PC-9 (cell line): ENCODE measurements around the gene OXCT1. TPM values are rescaled to one million over a fixed set of nuclear protein-coding genes. Genes with fewer than 3 reads are reported as not detected.

Experiments
- BruUV-seq: library from RNA; stranded (reverse); fragments of 400-500 nt; replicated peaks from 2 replicates; lab custom pipeline; 2021; lab: Mats Ljungman, UMichigan
- CTCF ChIA-PET: fragments of 300-600 bp; sonication (Branson Sonifier 250); formaldehyde crosslinking; loops from one replicate; lab custom pipeline; 2022; ENCODE audit warnings: antibody characterized with exemption; lab: Charles Lee
- POLR2A ChIA-PET: fragments of 300-600 bp; sonication (Branson Sonifier 250); formaldehyde crosslinking; loops from one replicate; lab custom pipeline; 2022; ENCODE audit warnings: antibody characterized with exemption; ENCODE audit not compliant: unreplicated experiment; lab: Charles Lee
- DNase-seq, 2 experiments: peaks; one replicate each; pipeline versions ENCODE4 v3.0.0 to v3.0.0-alpha.2; 2015 to 2022; ENCODE audit warnings: mixed read lengths in 1 of 2
- H2AFZ ChIP-seq: fragments of 200-600 bp; sonication (generic); 2 replicates; pipeline ENCODE4 v1.8.1; 2017; ENCODE audit warnings: antibody characterized with exemption
- H3F3A ChIP-seq: fragments of 200-600 bp; sonication (generic); 2 replicates; pipeline ENCODE4 v1.8.1; 2017; ENCODE audit warnings: antibody characterized with exemption, mild to moderate bottlenecking, low read depth; ENCODE audit not compliant: insufficient read depth
- H3K27ac ChIP-seq: fragments of 200-600 bp; sonication (generic); 2 replicates; pipeline ENCODE4 v1.6.1; 2016; ENCODE audit warnings: mixed run types
- H3K27me3 ChIP-seq: fragments of 200-600 bp; sonication (generic); 2 replicates; pipeline ENCODE4 v1.6.1; 2016; ENCODE audit warnings: low read depth, mixed run types; ENCODE audit not compliant: insufficient read depth
- H3K36me3 ChIP-seq: fragments of 200-600 bp; sonication (generic); 2 replicates; pipeline ENCODE4 v1.6.1; 2016; ENCODE audit warnings: low read depth, mixed run types
- H3K4me1 ChIP-seq: fragments of 200-600 bp; sonication (generic); replicated peaks from 2 replicates; pipeline ENCODE4 v1.6.1; 2016; ENCODE audit warnings: mixed run types; ENCODE audit not compliant: insufficient read depth
- H3K4me2 ChIP-seq: fragments of 200-600 bp; sonication (generic); 2 replicates; pipeline ENCODE4 v1.6.1; 2017; ENCODE audit warnings: mixed run types
- H3K4me3 ChIP-seq: fragments of 200-600 bp; sonication (generic); 2 replicates; pipeline ENCODE4 v1.6.1; 2016; ENCODE audit warnings: mixed run types
- H3K79me2 ChIP-seq: fragments of 200-600 bp; sonication (generic); 2 replicates; pipeline ENCODE4 v1.6.1; 2017; ENCODE audit warnings: low read depth, mixed run types
- H3K9me2 ChIP-seq: fragments of 200-600 bp; sonication (generic); 2 replicates; pipeline ENCODE4 v1.8.1; 2017; ENCODE audit warnings: mild to moderate bottlenecking; ENCODE audit not compliant: insufficient read depth
- H3K9me3 ChIP-seq: fragments of 200-600 bp; sonication (generic); 2 replicates; pipeline ENCODE4 v1.8.1; 2016; ENCODE audit warnings: low read depth; ENCODE audit not compliant: insufficient read depth
- H4K20me1 ChIP-seq: fragments of 200-600 bp; sonication (generic); 2 replicates; pipeline ENCODE4 v1.8.1; 2017; ENCODE audit not compliant: insufficient read depth
- CTCF ChIP-seq: fragments of 200-600 bp; sonication (generic); conservative IDR thresholded peaks from 2 replicates; pipeline ENCODE4 v1.6.1; 2017; ENCODE audit warnings: mixed run types, antibody characterized with exemption, mild to moderate bottlenecking, moderate library complexity
- EZH2 ChIP-seq: fragments of 200-600 bp; sonication (generic); IDR thresholded peaks from 2 replicates; pipeline ENCODE4 v1.8.0; 2017; ENCODE audit warnings: antibody characterized with exemption, low read depth
- intact Hi-C: fragments of 100-400 bp; cut with micrococcal nuclease; formaldehyde crosslinking; loops from one replicate; pipeline ENCODE4 v1.10.0; 2022; ENCODE audit not compliant: unreplicated experiment
- total RNA-seq: library from RNA; stranded (reverse); gene quantifications from 2 replicates; pipeline ENCODE4 v1.2.3, GENCODE V29; 2021

Gene OXCT1
- total RNA-seq, 1 experiment from 2014 or later = 29.7 TPM

GRCh38 chr5:41908374-41909079 lies 38.3 kb upstream of the OXCT1 start:
- TF ChIP-seq EZH2 (no peak), CTCF (no peak)
- intact Hi-C loops = loop anchor here (10.0 kb wide), 2 partner anchors 1154 to 1216 kb away; partner anchors contain the start of genes TTC33 and ZNF131
- no peaks in the 10 kb centered on the region for H3K9me2 ChIP-seq
- CTCF ChIA-PET = interaction anchor here (0.8 kb wide), 1 partner anchor 148 kb away, joined by 3 read pairs; no protein-coding TSS in a partner anchor
- H3K27ac ChIP-seq = no peak overlapping the region
- H3K4me3 ChIP-seq = no peak overlapping the region
- H3K9me3 ChIP-seq = no peaks in the 10 kb centered on the region
- no TSS peak for BruUV-seq
- peaks cover 27% of the 10 kb centered on the region for H3K79me2 ChIP-seq
- H3K4me1 ChIP-seq = peaks cover 13% of the 10 kb centered on the region
- H4K20me1 ChIP-seq = no peaks in the 10 kb centered on the region
- peaks cover 62% of the 10 kb centered on the region for H3K36me3 ChIP-seq
- no peaks in the 10 kb centered on the region; the same call in 1 of the 2 replicates for H3F3A ChIP-seq
- H3K4me2 ChIP-seq = no peak overlapping the region
- no peaks in the 10 kb centered on the region for H3K27me3 ChIP-seq
- POLR2A ChIA-PET = no interaction called here
- no peak overlapping the region for H2AFZ ChIP-seq
- no peak for DNase-seq

- DNase-seq = no peak
- no peaks in the 10 kb centered on the region; the same call in 1 of the 2 replicates for H3F3A ChIP-seq
- ChIA-PET CTCF (no interaction called here), POLR2A (no interaction called here)
- H3K9me3 ChIP-seq = no peaks in the 10 kb centered on the region
- H3K4me1 ChIP-seq = peaks cover 16% of the 10 kb centered on the region
- H3K4me3 ChIP-seq = no peak overlapping the region
- no peak for TF ChIP-seq CTCF
- TF ChIP-seq EZH2 = no peak
- H3K79me2 ChIP-seq = peaks cover 27% of the 10 kb centered on the region
- BruUV-seq = no TSS peak
- H3K4me2 ChIP-seq = no peak overlapping the region
- peaks cover 41% of the 10 kb centered on the region for H3K36me3 ChIP-seq
- H3K27me3 ChIP-seq = no peaks in the 10 kb centered on the region
- no peaks in the 10 kb centered on the region for H4K20me1 ChIP-seq
- intact Hi-C loops = loop anchor here (10.0 kb wide), 2 partner anchors 1151 to 1219 kb away; partner anchors contain the start of genes TTC33 and ZNF131
- H2AFZ ChIP-seq = no peak overlapping the region
- H3K9me2 ChIP-seq = no peaks in the 10 kb centered on the region
- H3K27ac ChIP-seq = no peak overlapping the region
These were observed 35.9 kb upstream of the OXCT1 start for GRCh38 chr5:41906151-41906550.

DNA sequence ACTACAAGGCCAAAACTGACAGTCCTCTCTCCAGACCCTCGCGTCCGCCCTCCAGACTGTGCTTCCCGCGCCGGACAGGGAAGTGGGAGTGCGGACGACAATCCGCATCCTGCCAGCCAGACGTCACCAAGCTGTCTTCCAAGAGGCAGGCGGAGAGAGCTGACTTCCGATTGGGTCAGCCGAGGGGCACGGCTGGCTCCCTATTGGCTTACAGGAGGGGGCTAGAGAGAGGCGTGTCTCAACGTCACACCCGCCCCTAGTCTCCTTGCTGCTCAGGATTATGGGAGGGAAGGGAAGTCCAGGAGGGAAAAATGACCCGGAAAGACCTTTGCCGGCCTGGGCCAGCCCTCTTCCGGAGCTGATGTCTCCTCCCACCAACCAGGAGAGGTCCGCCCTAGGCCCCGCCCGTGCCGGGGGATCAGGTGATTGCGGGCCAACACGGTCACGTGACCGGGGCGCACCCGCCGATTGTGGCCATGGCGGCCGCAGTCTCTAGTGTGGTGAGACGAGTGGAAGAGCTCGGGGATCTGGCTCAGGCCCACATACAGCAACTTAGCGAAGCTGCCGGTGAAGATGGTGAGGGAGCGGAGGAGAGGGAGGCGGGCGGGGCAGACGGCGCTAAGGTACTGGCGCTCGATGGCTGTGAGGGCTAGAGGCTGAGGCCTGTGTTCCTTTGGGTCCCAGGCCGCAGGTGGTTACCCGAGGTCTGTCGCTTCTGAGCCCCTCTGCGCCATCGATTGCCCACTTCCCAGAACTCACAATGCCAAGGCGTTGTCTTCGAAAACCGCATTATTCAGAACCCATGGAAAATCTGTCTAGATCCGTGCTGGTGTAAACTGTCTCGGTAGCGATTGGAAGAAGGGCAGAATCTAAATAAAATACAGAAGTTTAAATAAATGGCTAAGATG lies 33.9 kb upstream of the OXCT1 start, which contains the start of gene RIMOC1:
RIMOC1 (plus strand) TSS at position 453 of the 908 bp plus-strand sequence; CDS start at position 477, 24 bp downstream.
- H4K20me1 ChIP-seq = no peaks in the 10 kb centered on the region
- H3K4me1 ChIP-seq = peaks cover 16% of the 10 kb centered on the region
- H2AFZ ChIP-seq = peak within 1 kb of the TSS; percentile 85
- H3K36me3 ChIP-seq = peaks cover 27% of the 10 kb centered on the region; the same call in 1 of the 2 replicates
- no peaks in the 10 kb centered on the region for H3K9me2 ChIP-seq
- intact Hi-C loops = loop anchor here (1.0 to 10.0 kb wide), 5 partner anchors 21 to 1221 kb away; partner anchors contain the start of genes FBXO4, OXCT1, RPL37 and TTC33
- no peak for TF ChIP-seq CTCF
- TF ChIP-seq EZH2 = no peak
- TSS peak; percentile 53 for BruUV-seq
- no peaks in the 10 kb centered on the region for H3F3A ChIP-seq
- H3K27me3 ChIP-seq = no peaks in the 10 kb centered on the region
- CTCF ChIA-PET = interaction anchor here (0.8 to 1.2 kb wide), 3 partner anchors 21 to 1580 kb away, joined by 3 to 5 read pairs (median 3); partner anchors contain the start of genes FBXO4 and TMEM267
- no peaks in the 10 kb centered on the region for H3K9me3 ChIP-seq
- H3K4me2 ChIP-seq = peak within 1 kb of the TSS; percentile 90
- peak; percentile 99 to 100 for DNase-seq
- H3K4me3 ChIP-seq = peak within 1 kb of the TSS; percentile 83
- H3K27ac ChIP-seq = peak within 1 kb of the TSS; percentile 68
- POLR2A ChIA-PET = interaction anchor here (0.5 to 1.4 kb wide), 10 partner anchors 16 to 1580 kb away, joined by 3 to 24 read pairs (median 4); partner anchors contain the start of genes FBXO4 and TMEM267
- peaks cover 27% of the 10 kb centered on the region for H3K79me2 ChIP-seq
